Smooth muscle cell of trachea (primary cell): ENCODE measurements around the gene GID8. TPM values are rescaled to one million over a fixed set of nuclear protein-coding genes. Genes with fewer than 3 reads are reported as not detected.

ENCODE experiments used
- total RNA-seq: library from RNA; depleted of rRNA; stranded (reverse); fragments of >200 nt; gene quantifications from 2 replicates; pipeline ENCODE4 v1.2.1, GENCODE V29; 2014

Gene GID8
- total RNA-seq: 26.6 and 32.4 TPM in 2 replicates

DNA sequence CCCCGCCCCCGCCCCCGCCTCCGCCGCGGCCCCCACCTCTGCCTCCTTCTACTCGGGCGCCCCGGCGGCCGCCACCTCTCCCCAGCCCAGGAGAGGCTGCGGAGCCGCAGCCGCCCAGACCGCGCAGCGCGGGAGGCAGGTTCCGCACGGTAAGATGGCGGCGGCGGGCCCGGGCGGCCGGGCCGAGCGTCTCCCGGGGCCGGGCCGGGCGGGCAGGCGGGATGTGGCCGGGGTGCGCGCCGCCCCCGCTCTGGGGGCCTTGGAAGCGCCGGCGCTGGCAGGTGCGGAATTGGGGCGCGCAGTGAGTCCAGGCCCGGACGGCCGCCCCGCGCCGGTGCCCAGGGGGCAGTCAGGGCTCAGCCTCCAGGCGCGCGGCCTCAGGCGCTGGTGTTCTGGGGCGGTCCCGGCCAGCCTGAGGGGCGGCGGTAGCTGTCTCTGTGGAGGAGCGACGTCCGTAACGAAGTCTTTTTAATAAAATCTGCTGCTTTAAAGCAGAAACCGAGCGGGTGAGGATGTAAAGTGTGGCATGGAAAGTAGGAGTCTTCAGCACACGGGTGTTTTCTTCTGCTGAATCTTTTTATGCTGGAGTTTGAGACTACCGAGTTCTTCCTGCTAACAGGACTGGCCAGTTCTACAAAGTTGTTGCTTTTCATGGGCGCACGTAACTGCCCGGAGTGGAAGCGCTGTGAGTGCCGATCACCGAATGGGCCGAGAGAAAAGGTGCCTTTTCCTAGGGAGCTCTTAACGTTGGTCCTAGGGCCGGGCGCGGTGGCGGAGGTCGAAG, at the start of gene GID8:
TSS of gene GID8 (plus strand) at position 43 of the 784 bp plus-strand sequence. CDS start 3,356 bp downstream, outside the sequence.

DNA sequence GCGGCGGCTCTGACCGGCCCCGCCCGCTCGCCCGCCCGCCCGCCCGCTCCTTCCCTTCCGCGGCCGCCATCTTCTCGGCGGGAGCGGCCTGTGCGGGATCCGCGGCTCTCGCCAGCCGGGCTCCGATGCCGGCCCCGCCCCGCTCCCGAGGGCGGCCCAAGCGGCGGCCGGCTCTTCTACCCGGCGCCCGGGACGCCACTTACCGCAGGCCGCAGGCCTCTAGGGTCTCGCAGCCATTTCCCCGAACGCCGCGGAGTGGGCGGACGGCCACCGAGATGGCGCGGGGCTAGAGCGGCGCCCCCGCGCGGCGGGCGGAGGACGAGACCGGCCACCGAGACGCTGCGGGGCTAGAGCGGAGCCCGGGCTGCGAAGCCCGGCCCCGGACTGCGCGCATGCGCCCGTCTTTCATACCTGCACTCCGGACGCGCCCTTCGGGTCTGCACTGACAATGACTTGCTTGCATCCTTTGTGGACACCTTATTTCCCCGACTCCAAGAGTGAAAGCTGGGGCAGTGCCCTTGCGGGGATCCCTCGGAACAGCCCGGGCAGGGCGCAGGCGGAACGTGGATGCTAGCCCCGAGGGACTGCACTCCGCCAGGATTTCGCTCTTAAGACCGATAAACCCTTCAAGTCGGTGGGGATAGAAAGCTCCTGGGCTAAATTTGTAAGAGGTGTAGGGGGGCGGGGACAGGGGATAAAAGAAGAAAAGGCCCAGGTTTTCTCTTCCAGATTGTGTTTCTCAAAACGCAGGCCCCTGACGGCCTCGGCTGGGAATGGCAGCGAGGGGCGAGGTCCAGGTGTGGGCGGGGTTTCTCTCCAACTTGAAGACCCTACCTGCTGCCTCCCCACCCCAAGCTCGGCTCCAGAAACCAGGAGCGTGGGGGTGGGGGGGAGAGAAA, 11.5 kb upstream of the GID8 start, which contains the start of gene DIDO1:
TSS of gene DIDO1 (minus strand) at position 277 of the 899 bp plus-strand sequence.

DNA sequence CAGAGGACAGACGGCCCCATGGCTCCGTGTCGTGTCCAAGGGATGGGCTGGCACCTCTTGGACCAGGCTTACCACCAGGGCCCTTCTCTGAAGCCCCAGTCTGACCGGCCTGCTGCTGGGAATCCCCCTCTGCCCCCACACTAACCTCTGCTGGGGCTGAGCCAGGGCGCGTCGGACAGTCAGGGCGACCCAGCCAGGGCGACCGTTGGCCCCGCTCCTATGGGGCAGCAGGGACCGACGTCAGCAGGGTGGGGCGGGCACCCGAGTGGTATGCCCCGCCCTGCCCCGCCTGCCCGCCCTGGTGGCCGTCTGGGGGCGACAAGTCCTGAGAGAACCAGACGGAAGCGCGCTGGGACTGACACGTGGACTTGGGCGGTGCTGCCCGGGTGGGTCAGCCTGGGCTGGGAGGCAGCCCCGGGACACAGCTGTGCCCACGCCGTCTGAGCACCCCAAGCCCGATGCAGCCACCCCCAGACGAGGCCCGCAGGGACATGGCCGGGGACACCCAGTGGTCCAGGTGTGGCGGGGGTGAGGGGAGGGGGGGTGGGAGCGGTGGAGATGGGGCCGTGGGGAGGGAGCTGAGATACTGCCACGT, 14.5 kb downstream of the GID8 start, which contains the start of gene SLC17A9:
TSS of gene SLC17A9 (plus strand) at position 337 of the 595 bp plus-strand sequence. CDS start at position 459, 122 bp downstream.

Other genes with a start within 250 kb of the GID8 start
- 0.66 and 1.3 TPM in 2 replicates for gene NTSR1, start 229.3 kb upstream of the GID8 start, total RNA-seq
- gene MRGBP, start 141.7 kb upstream of the GID8 start, total RNA-seq: 19.5 and 19.8 TPM in 2 replicates
- gene OGFR, start 133.3 kb upstream of the GID8 start, total RNA-seq: 31.4 and 59.0 TPM in 2 replicates
- 0.15 and 1.2 TPM in 2 replicates for gene COL9A3, start 121.1 kb upstream of the GID8 start, total RNA-seq
- 19.0 and 20.5 TPM in 2 replicates for gene TCFL5, start 76.3 kb upstream of the GID8 start, total RNA-seq
- 44.0 and 47.1 TPM in 2 replicates for gene DIDO1, start 11.6 kb upstream of the GID8 start, total RNA-seq
- 4.8 and 7.4 TPM in 2 replicates for gene SLC17A9, start 14.6 kb downstream of the GID8 start, total RNA-seq
- gene BHLHE23, start 68.8 kb downstream of the GID8 start, total RNA-seq: not detected in 2 replicates